ENCODE results near the gene TCN2.

DNA sequence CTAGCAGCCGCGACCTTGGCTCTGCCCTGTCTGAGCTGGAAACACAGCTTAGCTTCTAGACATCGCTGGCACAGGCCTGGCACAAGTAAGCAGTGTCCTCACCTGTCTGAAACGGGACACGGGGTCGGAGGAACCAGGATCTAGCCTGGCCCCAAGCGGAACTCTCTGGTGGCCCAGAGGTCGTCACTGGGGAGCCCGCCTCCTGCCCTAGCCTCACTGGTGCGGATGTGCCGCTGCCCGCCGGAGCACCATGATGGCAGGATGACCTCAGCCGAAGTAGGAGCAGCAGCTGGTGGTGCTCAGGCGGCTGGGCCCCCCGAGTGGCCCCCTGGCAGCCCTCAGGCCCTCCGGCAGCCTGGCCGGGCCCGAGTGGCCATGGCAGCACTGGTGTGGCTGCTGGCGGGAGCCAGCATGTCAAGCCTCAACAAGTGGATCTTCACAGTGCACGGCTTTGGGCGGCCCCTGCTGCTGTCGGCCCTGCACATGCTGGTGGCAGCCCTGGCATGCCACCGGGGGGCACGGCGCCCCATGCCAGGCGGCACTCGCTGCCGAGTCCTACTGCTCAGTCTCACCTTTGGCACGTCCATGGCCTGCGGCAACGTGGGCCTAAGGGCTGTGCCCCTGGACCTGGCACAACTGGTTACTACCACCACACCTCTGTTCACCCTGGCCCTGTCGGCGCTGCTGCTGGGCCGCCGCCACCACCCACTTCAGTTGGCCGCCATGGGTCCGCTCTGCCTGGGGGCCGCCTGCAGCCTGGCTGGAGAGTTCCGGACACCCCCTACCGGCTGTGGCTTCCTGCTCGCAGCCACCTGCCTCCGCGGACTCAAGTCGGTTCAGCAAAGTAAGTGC lies 29.5 kb downstream of the TCN2 start:
- TF ChIP-seq ZNF76 (tag by site-specific recombination; IDR thresholded peaks at IDR 0.05; ENCODE audit: borderline replicate concordance, low read depth) (no peak), ZNF654 (tag by site-specific recombination; IDR thresholded peaks at IDR 0.05; ENCODE audit: low read depth) (no peak), KLF16 (tag by site-specific recombination; IDR thresholded peaks at IDR 0.05) (no peak), ZNF621 (tag by site-specific recombination; IDR thresholded peaks at IDR 0.05) (no peak), ZNF335 (tag by site-specific recombination; conservative IDR thresholded peaks at IDR 0.05) (no peak)
- TF ChIP-seq, protein P1, sequence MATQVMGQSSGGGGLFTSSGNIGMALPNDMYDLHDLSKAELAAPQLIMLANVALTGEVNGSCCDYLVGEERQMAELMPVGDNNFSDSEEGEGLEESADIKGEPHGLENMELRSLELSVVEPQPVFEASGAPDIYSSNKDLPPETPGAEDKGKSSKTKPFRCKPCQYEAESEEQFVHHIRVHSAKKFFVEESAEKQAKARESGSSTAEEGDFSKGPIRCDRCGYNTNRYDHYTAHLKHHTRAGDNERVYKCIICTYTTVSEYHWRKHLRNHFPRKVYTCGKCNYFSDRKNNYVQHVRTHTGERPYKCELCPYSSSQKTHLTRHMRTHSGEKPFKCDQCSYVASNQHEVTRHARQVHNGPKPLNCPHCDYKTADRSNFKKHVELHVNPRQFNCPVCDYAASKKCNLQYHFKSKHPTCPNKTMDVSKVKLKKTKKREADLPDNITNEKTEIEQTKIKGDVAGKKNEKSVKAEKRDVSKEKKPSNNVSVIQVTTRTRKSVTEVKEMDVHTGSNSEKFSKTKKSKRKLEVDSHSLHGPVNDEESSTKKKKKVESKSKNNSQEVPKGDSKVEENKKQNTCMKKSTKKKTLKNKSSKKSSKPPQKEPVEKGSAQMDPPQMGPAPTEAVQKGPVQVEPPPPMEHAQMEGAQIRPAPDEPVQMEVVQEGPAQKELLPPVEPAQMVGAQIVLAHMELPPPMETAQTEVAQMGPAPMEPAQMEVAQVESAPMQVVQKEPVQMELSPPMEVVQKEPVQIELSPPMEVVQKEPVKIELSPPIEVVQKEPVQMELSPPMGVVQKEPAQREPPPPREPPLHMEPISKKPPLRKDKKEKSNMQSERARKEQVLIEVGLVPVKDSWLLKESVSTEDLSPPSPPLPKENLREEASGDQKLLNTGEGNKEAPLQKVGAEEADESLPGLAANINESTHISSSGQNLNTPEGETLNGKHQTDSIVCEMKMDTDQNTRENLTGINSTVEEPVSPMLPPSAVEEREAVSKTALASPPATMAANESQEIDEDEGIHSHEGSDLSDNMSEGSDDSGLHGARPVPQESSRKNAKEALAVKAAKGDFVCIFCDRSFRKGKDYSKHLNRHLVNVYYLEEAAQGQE (tag by site-specific recombination; IDR thresholded peaks at IDR 0.05), result no peak
- TF ChIP-seq, protein P2, sequence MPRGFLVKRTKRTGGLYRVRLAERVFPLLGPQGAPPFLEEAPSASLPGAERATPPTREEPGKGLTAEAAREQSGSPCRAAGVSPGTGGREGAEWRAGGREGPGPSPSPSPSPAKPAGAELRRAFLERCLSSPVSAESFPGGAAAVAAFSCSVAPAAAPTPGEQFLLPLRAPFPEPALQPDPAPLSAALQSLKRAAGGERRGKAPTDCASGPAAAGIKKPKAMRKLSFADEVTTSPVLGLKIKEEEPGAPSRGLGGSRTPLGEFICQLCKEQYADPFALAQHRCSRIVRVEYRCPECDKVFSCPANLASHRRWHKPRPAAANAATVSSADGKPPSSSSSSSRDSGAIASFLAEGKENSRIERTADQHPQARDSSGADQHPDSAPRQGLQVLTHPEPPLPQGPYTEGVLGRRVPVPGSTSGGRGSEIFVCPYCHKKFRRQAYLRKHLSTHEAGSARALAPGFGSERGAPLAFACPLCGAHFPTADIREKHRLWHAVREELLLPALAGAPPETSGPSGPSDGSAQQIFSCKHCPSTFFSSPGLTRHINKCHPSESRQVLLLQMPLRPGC (tag by site-specific recombination; IDR thresholded peaks at IDR 0.05), result no peak
- TF ChIP-seq, protein P3, sequence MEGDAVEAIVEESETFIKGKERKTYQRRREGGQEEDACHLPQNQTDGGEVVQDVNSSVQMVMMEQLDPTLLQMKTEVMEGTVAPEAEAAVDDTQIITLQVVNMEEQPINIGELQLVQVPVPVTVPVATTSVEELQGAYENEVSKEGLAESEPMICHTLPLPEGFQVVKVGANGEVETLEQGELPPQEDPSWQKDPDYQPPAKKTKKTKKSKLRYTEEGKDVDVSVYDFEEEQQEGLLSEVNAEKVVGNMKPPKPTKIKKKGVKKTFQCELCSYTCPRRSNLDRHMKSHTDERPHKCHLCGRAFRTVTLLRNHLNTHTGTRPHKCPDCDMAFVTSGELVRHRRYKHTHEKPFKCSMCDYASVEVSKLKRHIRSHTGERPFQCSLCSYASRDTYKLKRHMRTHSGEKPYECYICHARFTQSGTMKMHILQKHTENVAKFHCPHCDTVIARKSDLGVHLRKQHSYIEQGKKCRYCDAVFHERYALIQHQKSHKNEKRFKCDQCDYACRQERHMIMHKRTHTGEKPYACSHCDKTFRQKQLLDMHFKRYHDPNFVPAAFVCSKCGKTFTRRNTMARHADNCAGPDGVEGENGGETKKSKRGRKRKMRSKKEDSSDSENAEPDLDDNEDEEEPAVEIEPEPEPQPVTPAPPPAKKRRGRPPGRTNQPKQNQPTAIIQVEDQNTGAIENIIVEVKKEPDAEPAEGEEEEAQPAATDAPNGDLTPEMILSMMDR (tag by site-specific recombination; IDR thresholded peaks at IDR 0.05), result no peak
